CD4-positive, alpha-beta T cell treated with Interleukin-4 for 4 hours (primary cell): Measurements from ENCODE around the gene NAMPT.
"Not testable (repeated sequence)": the region's sequence is repeated elsewhere in the genome, so short reads cannot be mapped to it uniquely, and the experiment has no call there.

Source experiments
- DNase-seq: peaks from one replicate; pipeline ENCODE4 v3.0.0-alpha.2; 2020

The NAMPT gene

GRCh38 chr7:106298631-106299030 is 13.8 kb upstream of the NAMPT start:
- not testable (repeated sequence) for DNase-seq

GRCh38 chr7:106298155-106298554 is 13.4 kb upstream of the NAMPT start:
- DNase-seq: not testable (repeated sequence)

- no peak for DNase-seq
Observed at GRCh38 chr7:106294334-106294733, 9.6 kb upstream of the NAMPT start.

- no peak for DNase-seq
Observed at GRCh38 chr7:106291247-106291646, 6.5 kb upstream of the NAMPT start.

GRCh38 chr7:106290319-106290718 is 5.5 kb upstream of the NAMPT start:
- no peak for DNase-seq

GRCh38 chr7:106289848-106290247 is 5.1 kb upstream of the NAMPT start:
- DNase-seq: no peak

- no peak for DNase-seq
Observed at GRCh38 chr7:106288263-106288662, 3.5 kb upstream of the NAMPT start.

GRCh38 chr7:106287786-106288185 is 3.0 kb upstream of the NAMPT start:
- DNase-seq: no peak

- no peak for DNase-seq
Observed at GRCh38 chr7:106285855-106286492, 1.2 kb upstream of the NAMPT start.

- DNase-seq: peak; percentile 96
Observed at GRCh38 chr7:106285051-106285854, 470 bp upstream of the NAMPT start.

- peak; percentile 30 for DNase-seq
Observed at GRCh38 chr7:106283831-106284713, 711 bp downstream of the NAMPT start.

GRCh38 chr7:106283501-106283830 is 1.3 kb downstream of the NAMPT start:
- DNase-seq: no peak

- no peak for DNase-seq
Observed at GRCh38 chr7:106282852-106283251, 1.9 kb downstream of the NAMPT start.

GRCh38 chr7:106282390-106282789 is 2.4 kb downstream of the NAMPT start:
- no peak for DNase-seq

GRCh38 chr7:106281585-106282318 is 3.0 kb downstream of the NAMPT start:
- DNase-seq: no peak

- DNase-seq: no peak
Observed at GRCh38 chr7:106281127-106281526, 3.7 kb downstream of the NAMPT start.

GRCh38 chr7:106279425-106280197 is 5.2 kb downstream of the NAMPT start:
- DNase-seq: no peak

- no peak for DNase-seq
Observed at GRCh38 chr7:106278695-106279094, 6.1 kb downstream of the NAMPT start.

- DNase-seq: no peak
Observed at GRCh38 chr7:106277976-106278375, 6.8 kb downstream of the NAMPT start.

GRCh38 chr7:106276513-106276912 is 8.3 kb downstream of the NAMPT start:
- DNase-seq: no peak

- DNase-seq: no peak
Observed at GRCh38 chr7:106273009-106273668, 11.6 kb downstream of the NAMPT start.
